HepG2 (cell line): ENCODE measurements around the gene NELFB. TPM values are rescaled to one million over a fixed set of nuclear protein-coding genes. Genes with fewer than 3 reads are reported as not detected.

Experiments
- CEBPG ChIP-seq: IDR thresholded peaks from 2 replicates; pipeline ENCODE4 v1.6.1; 2016
- FOXK2 ChIP-seq: fragments of 450-650 bp; IDR thresholded peaks from 2 replicates; pipeline ENCODE4 v1.6.1; 2016
- GABPB1 ChIP-seq: IDR thresholded peaks from 2 replicates; pipeline ENCODE4 v1.6.1; 2016; ENCODE audit warnings: mild to moderate bottlenecking, missing genetic modification reagents, moderate library complexity, missing compliant biosample characterization
- HHEX ChIP-seq: IDR thresholded peaks from 2 replicates; pipeline ENCODE4 v1.6.1; 2016; ENCODE audit warnings: control low read depth
- HIVEP1 ChIP-seq: sonication (generic); formaldehyde crosslinking; IDR thresholded peaks from 2 replicates; pipeline ENCODE4 v1.4.0; 2020; ENCODE audit warnings: mild to moderate bottlenecking, missing genetic modification reagents
- HNRNPUL1 ChIP-seq: fragments of 200-400 bp; formaldehyde crosslinking; IDR thresholded peaks from 2 replicates; pipeline ENCODE4 v1.6.1; 2017; ENCODE audit warnings: low read depth, mild to moderate bottlenecking, low read length, moderate library complexity
- KMT2B ChIP-seq: IDR thresholded peaks from 2 replicates; pipeline ENCODE4 v1.6.1; 2016; ENCODE audit warnings: missing genetic modification reagents, missing compliant biosample characterization
- MED1 ChIP-seq: sonication (generic); formaldehyde crosslinking; IDR thresholded peaks from 2 replicates; pipeline ENCODE4 v1.4.0; 2020; ENCODE audit warnings: missing genetic modification reagents
- NCOA2 ChIP-seq: sonication (generic); formaldehyde crosslinking; IDR thresholded peaks from 2 replicates; pipeline ENCODE4 v1.8.0; 2022; ENCODE audit warnings: inconsistent platforms
- NRL ChIP-seq: sonication (generic); formaldehyde crosslinking; IDR thresholded peaks from 2 replicates; pipeline ENCODE4 v1.5.0; 2020; ENCODE audit warnings: missing genetic modification reagents, mild to moderate bottlenecking, moderate library complexity, borderline replicate concordance
- PHF20 ChIP-seq: sonication (generic); formaldehyde crosslinking; IDR thresholded peaks from 2 replicates; pipeline ENCODE4 v1.5.0; 2020; ENCODE audit warnings: mild to moderate bottlenecking, missing genetic modification reagents
- POLR2AphosphoS2 ChIP-seq: IDR thresholded peaks from 2 replicates; pipeline ENCODE4 v1.6.1; 2011; ENCODE audit warnings: low read depth, low read length, improper control_type of control experiment
- RFX1 ChIP-seq: fragments of 450-650 bp; IDR thresholded peaks from 2 replicates; pipeline ENCODE4 v1.6.1; 2017
- SETDB1 ChIP-seq: sonication (generic); formaldehyde crosslinking; IDR thresholded peaks from 2 replicates; pipeline ENCODE4 v1.5.1; 2020; ENCODE audit warnings: missing genetic modification reagents, mild to moderate bottlenecking, borderline replicate concordance
- SP140L ChIP-seq: sonication (generic); formaldehyde crosslinking; IDR thresholded peaks from 2 replicates; pipeline ENCODE4 v1.4.0; 2020; ENCODE audit warnings: missing genetic modification reagents, borderline replicate concordance
- SRY ChIP-seq: sonication (generic); formaldehyde crosslinking; IDR thresholded peaks from 2 replicates; pipeline ENCODE4 v1.8.0; 2022; ENCODE audit warnings: mild to moderate bottlenecking, missing genetic modification reagents
- SYNCRIP ChIP-seq: fragments of 200-400 bp; formaldehyde crosslinking; IDR thresholded peaks from 2 replicates; pipeline ENCODE4 v1.6.1; 2018; ENCODE audit warnings: mild to moderate bottlenecking, low read depth, low read length; ENCODE audit not compliant: insufficient read depth
- TSC22D2 ChIP-seq: sonication (generic); formaldehyde crosslinking; IDR thresholded peaks from 2 replicates; pipeline ENCODE4 v1.5.1; 2020; ENCODE audit warnings: missing genetic modification reagents, mild to moderate bottlenecking, borderline replicate concordance
- ZBTB1 ChIP-seq: sonication (generic); formaldehyde crosslinking; IDR thresholded peaks from 2 replicates; pipeline ENCODE4 v1.4.0; 2020; ENCODE audit warnings: missing genetic modification reagents, borderline replicate concordance
- ZKSCAN8 ChIP-seq: IDR thresholded peaks from 2 replicates; pipeline ENCODE4 v1.6.1; 2016; ENCODE audit warnings: borderline replicate concordance, missing genetic modification reagents, missing compliant biosample characterization
- ZNF10 ChIP-seq: sonication (generic); formaldehyde crosslinking; IDR thresholded peaks from 2 replicates; pipeline ENCODE4 v1.4.0; 2020; ENCODE audit warnings: mild to moderate bottlenecking, low read depth, missing genetic modification reagents, borderline replicate concordance
- ZNF138 ChIP-seq: sonication (generic); formaldehyde crosslinking; IDR thresholded peaks from 2 replicates; pipeline ENCODE4 v1.5.0; 2020; ENCODE audit warnings: mild to moderate bottlenecking, low read depth, missing genetic modification reagents
- ZNF24 ChIP-seq: fragments of 450-650 bp; IDR thresholded peaks from 2 replicates; pipeline ENCODE4 v1.6.1; 2017; ENCODE audit warnings: antibody characterized with exemption, mild to moderate bottlenecking
- ZNF329 ChIP-seq: sonication (generic); formaldehyde crosslinking; IDR thresholded peaks from 2 replicates; pipeline ENCODE4 v1.9.0; 2021; ENCODE audit warnings: low read depth, mild to moderate bottlenecking, missing genetic modification reagents
- ZNF33B ChIP-seq: sonication (generic); formaldehyde crosslinking; IDR thresholded peaks from 2 replicates; pipeline ENCODE4 v1.5.1; 2020; ENCODE audit warnings: mild to moderate bottlenecking, missing genetic modification reagents
- ZNF737 ChIP-seq: sonication (generic); formaldehyde crosslinking; IDR thresholded peaks from 2 replicates; pipeline ENCODE4 v1.5.0; 2020; ENCODE audit warnings: missing genetic modification reagents, mild to moderate bottlenecking, borderline replicate concordance
- ZNF841 ChIP-seq: sonication (generic); formaldehyde crosslinking; IDR thresholded peaks from 2 replicates; pipeline ENCODE4 v1.8.1; 2023; ENCODE audit warnings: missing genetic modification reagents, borderline replicate concordance
- ZZZ3 ChIP-seq: sonication (generic); formaldehyde crosslinking; IDR thresholded peaks from 2 replicates; pipeline ENCODE4 v1.4.0; 2020; ENCODE audit warnings: missing genetic modification reagents, mild to moderate bottlenecking, borderline replicate concordance
- polyA plus RNA-seq, 8 experiments: library from polyadenylated mRNA; depleted of rRNA in 3 of 8; stranded (reverse) in 7 of 8; unstranded in 1 of 8; fragments of >200 nt; fragmentation: Illumina TruSeq in 4 of 8; extraction: Trizol in 4 of 8; gene quantifications; 2 replicates each; pipeline versions ENCODE4 v1.2.1 to v1.2.3, GENCODE V29; 2011 to 2016; ENCODE audit warnings: low read depth in 4 of 8, missing spikeins in 1 of 8, mixed read lengths in 1 of 8; ENCODE audit not compliant: insufficient read depth in 1 of 8
- total RNA-seq, 5 experiments: library from RNA; depleted of rRNA; stranded (reverse); fragments of >200 nt; fragmentation: Illumina TruSeq; extraction: Trizol; gene quantifications; 2 replicates each; pipeline ENCODE4 v1.2.3, GENCODE V29; 2016; ENCODE audit warnings: low read depth in 1 of 5
- TF ChIP-seq, protein P1 (sequence below): IDR thresholded peaks from 2 replicates; pipeline ENCODE4 v1.6.1; 2012; ENCODE audit warnings: inconsistent platforms
- TF ChIP-seq, protein P2 (sequence below): sonication (generic); formaldehyde crosslinking; IDR thresholded peaks from 2 replicates; pipeline ENCODE4 v1.4.0; 2020; ENCODE audit warnings: missing genetic modification reagents
- TF ChIP-seq, protein P3 (sequence below): sonication (generic); formaldehyde crosslinking; IDR thresholded peaks from 2 replicates; pipeline ENCODE4 v1.8.0; 2022; ENCODE audit warnings: mild to moderate bottlenecking, missing genetic modification reagents, borderline replicate concordance
- TF ChIP-seq, protein P4 (sequence below): sonication (generic); formaldehyde crosslinking; IDR thresholded peaks from 2 replicates; pipeline ENCODE4 v1.4.0; 2020; ENCODE audit warnings: mild to moderate bottlenecking, missing genetic modification reagents

NELFB gene
- total and polyA plus RNA-seq, 2 of the 13 experiments (the other 11 are each of a cell fraction or from before 2014, with no cell fraction given), result 26.5 to 45.8 TPM

DNA sequence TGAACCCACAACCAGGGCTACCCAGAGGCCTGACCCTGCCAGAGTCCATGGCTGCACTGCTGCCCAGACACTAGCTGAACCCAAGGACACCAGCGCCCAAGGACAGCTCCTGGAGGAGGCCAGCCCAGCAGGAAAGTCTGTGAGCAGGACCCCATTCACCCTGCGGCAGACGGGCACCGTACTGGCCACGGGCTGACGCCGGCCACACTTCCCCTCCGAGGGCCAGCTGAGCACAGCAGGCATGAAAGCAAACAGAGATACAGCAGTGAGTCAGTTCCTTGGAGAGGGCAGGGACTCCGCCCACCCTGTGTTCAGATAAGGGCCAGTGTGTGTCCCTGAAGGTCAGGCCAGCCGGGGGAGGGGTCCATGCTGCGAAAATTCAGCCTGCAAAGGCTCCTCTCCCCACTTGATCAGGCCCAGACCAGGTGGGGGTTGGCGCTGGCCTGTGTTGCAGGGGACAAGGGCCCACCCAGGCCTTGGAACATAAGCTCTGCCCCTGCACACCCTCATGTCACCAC lies 36.3 kb upstream of the NELFB start (continued):
- TF ChIP-seq ZNF841 (CRISPR knock-in tag) (no peak), FOXK2 (no peak), HHEX (CRISPR knock-in tag) (no peak), POLR2AphosphoS2 (no peak), HNRNPUL1 (no peak), MED1 (CRISPR knock-in tag) (peak; percentile 77), ZZZ3 (CRISPR knock-in tag) (no peak), ZNF737 (CRISPR knock-in tag) (no peak), ZNF24 (no peak), ZKSCAN8 (CRISPR knock-in tag) (no peak), PHF20 (no peak), ZNF329 (CRISPR knock-in tag) (0 out of 2 replicates have a peak, but pooled peaks have one; percentile 46), SYNCRIP (no peak), ZNF33B (CRISPR knock-in tag) (no peak), ZNF138 (CRISPR knock-in tag) (no peak), SP140L (CRISPR knock-in tag) (no peak), SETDB1 (no peak), CEBPG (no peak), HIVEP1 (CRISPR knock-in tag) (0 out of 2 replicates have a peak, but pooled peaks have one; percentile 30), NCOA2 (peak; percentile 70), SRY (0 out of 2 replicates have a peak, but pooled peaks have one; percentile 53), NRL (CRISPR knock-in tag) (peak; percentile 82; the same call in 1 of the 2 replicates), GABPB1 (CRISPR knock-in tag) (peak; percentile 41; the same call in 1 of the 2 replicates), ZNF10 (CRISPR knock-in tag) (no peak), TSC22D2 (CRISPR knock-in tag) (no peak), ZBTB1 (CRISPR knock-in tag) (no peak), KMT2B (CRISPR knock-in tag) (no peak), RFX1 (no peak)
- TF ChIP-seq, protein P1, sequence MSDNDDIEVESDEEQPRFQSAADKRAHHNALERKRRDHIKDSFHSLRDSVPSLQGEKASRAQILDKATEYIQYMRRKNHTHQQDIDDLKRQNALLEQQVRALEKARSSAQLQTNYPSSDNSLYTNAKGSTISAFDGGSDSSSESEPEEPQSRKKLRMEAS, result no peak
- TF ChIP-seq, protein P2, sequence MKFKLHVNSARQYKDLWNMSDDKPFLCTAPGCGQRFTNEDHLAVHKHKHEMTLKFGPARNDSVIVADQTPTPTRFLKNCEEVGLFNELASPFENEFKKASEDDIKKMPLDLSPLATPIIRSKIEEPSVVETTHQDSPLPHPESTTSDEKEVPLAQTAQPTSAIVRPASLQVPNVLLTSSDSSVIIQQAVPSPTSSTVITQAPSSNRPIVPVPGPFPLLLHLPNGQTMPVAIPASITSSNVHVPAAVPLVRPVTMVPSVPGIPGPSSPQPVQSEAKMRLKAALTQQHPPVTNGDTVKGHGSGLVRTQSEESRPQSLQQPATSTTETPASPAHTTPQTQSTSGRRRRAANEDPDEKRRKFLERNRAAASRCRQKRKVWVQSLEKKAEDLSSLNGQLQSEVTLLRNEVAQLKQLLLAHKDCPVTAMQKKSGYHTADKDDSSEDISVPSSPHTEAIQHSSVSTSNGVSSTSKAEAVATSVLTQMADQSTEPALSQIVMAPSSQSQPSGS (CRISPR knock-in tag), result no peak
- TF ChIP-seq, protein P3, sequence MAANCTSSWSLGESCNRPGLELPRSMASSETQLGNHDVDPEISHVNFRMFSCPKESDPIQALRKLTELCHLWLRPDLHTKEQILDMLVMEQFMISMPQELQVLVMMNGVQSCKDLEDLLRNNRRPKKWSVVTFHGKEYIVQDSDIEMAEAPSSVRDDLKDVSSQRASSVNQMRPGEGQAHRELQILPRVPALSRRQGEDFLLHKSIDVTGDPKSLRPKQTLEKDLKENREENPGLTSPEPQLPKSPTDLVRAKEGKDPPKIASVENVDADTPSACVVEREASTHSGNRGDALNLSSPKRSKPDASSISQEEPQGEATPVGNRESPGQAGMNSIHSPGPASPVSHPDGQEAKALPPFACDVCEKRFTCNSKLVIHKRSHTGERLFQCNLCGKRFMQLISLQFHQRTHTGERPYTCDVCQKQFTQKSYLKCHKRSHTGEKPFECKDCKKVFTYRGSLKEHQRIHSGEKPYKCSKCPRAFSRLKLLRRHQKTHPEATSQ (CRISPR knock-in tag), result no peak
- TF ChIP-seq, protein P4, sequence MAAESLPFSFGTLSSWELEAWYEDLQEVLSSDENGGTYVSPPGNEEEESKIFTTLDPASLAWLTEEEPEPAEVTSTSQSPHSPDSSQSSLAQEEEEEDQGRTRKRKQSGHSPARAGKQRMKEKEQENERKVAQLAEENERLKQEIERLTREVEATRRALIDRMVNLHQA (CRISPR knock-in tag), result no peak
